Omental fat pad (tissue), 4 donors: ENCODE results near the gene PPP1R12B. TPM values are rescaled to one million over a fixed set of nuclear protein-coding genes. Genes with fewer than 3 reads are reported as not detected.
"Not testable (repeated sequence)": the region's sequence is repeated elsewhere in the genome, so short reads cannot be mapped to it uniquely, and the experiment has no call there.

Source experiments
- ATAC-seq: fragments of 150-250 bp; one replicate; pipeline ENCODE4 v1.9.1; 2016; ENCODE audit warnings: mild to moderate bottlenecking, moderate library complexity; ENCODE audit not compliant: low FRiP score
- DNase-seq: peaks from one replicate; pipeline ENCODE4 v3.0.0-alpha.2; 2019; ENCODE audit warnings: low spot score
- CTCF ChIP-seq, 3 donors: fragments of 450-650 bp; IDR thresholded peaks; one replicate each; pipeline ENCODE4 v1.5.1; 2016 to 2017; ENCODE audit warnings: antibody characterized with exemption in 3 of 3, mild to moderate bottlenecking in 3 of 3, moderate library complexity in 2 of 3
- total RNA-seq, 4 donors: library from RNA; depleted of rRNA; stranded (reverse); fragments of >200 nt; gene quantifications; one replicate each; pipeline ENCODE4 v1.1.0, GENCODE V29; 2016

The PPP1R12B gene
- total RNA-seq, 4 donors from 2014 or later, result 44.5 to 92.1 (median 53.7) TPM

DNA sequence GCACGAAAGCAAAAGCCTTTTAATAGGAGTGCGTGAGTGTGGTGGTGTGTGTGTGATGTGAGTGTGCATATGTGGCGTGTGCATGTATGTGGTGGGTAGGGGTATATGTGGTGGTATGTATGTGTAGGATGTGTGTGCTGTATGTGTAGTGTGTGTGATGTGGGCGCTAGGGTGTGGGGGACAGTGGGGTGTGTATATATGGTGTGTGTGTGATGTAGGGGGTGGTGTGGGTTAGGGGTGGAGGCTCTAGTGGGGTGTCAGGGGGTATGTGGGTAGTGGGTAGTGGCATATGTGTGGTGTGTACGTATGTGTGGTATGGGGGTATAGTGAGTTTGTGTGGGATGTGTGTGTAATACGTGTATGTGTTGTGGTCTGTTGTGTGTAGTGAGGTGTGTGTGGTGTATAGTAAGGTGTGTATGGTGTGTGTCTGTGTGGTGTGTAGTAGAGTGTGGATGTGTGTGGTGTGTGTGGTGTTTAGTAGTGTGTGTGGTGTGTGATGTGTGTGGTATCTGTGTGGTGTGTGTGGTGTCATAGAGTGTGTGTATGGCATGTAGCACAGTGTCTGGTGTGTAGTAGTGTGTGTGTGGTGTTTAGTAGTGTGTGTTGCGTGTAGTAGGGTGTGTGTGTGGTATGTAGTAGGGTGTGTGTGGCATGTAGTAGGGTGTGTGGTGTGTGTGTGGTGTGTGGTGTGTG, 275.7 kb downstream of the PPP1R12B start:
- DNase-seq (no peak), ATAC-seq (no peak)
- TF ChIP-seq CTCF (IDR thresholded peaks at IDR 0.05), result no peak

DNA sequence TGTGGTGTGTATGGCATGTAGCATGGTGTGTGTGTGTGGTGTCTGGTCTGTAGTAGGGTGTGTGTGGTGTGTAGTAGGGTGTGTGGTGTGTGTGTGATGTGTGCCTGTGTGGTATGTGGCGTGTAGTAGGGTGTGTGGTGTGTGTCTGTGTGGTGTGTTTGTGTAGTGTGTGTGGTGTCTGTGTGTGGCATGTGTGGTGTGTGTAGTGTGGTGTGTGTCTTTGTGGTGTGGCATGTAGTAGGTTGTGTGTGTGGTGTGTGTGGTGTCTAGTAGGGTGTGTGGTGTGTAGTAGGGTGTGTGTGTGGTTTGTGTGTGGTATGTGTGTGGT, 276.2 kb downstream of the PPP1R12B start:
- TF ChIP-seq CTCF (IDR thresholded peaks at IDR 0.05), result no peak
- ATAC-seq, result no peak
- no peak for DNase-seq

DNA sequence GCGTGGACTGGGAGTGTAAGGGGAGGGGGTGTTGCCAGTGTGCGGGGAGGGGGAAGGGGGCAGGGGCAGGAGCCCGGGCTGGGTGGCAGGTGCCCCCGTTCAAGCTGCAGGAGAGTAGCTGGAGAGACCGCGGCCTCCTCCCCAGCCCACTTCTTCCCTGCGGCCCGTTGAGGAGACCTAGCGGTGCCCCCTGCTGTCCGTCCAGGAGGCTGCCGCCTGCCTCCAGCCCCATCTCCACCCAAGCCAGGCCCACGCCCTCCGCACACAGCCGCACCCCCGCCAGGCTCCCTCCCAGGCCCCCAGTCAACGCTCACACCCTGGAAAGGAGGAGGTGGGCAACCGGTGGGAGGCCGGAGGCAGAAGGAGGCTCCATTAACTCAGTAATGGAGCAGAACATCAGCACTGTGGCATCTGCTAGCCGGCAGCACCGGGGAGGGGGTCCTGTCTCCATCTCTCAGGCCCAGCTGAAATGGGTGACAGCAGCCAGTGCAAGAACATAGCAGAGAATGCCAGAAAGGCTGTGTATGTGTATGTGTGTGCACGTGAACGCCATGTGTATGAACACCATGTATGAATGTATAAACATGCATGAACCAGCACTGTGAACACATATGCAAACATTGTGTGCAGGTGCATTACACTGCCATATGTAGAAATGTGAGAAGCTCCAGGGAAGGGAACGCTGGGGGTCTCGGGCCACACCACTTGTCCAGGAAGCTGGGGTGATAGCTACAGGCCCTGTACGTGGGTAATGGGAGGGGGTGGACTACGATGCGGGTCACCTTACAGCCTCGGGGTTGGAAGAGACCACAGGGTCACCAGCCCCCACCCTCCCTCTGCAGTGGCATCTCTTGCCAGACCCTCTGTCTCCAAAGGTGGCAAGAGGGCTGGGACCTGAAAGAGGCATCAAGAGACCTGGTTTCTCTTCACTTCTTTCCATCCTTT, 277.2 kb downstream of the PPP1R12B start:
- DNase-seq, result no peak
- ATAC-seq, result peak; percentile 65
- no peak for TF ChIP-seq CTCF (IDR thresholded peaks at IDR 0.05)

- not testable (repeated sequence) for ATAC-seq, DNase-seq
These were observed 278.5 kb downstream of the PPP1R12B start for GRCh38 chr1:202627036-202627435.

- TF ChIP-seq CTCF (IDR thresholded peaks at IDR 0.05), result no peak
- no peak for ATAC-seq
- DNase-seq, result no peak
These were observed 279.5 kb downstream of the PPP1R12B start for GRCh38 chr1:202627841-202628565.

GRCh38 chr1:202628646-202629215, 280.2 kb downstream of the PPP1R12B start:
- ATAC-seq (no peak), DNase-seq (no peak)
- no peak for TF ChIP-seq CTCF (IDR thresholded peaks at IDR 0.05)

DNA sequence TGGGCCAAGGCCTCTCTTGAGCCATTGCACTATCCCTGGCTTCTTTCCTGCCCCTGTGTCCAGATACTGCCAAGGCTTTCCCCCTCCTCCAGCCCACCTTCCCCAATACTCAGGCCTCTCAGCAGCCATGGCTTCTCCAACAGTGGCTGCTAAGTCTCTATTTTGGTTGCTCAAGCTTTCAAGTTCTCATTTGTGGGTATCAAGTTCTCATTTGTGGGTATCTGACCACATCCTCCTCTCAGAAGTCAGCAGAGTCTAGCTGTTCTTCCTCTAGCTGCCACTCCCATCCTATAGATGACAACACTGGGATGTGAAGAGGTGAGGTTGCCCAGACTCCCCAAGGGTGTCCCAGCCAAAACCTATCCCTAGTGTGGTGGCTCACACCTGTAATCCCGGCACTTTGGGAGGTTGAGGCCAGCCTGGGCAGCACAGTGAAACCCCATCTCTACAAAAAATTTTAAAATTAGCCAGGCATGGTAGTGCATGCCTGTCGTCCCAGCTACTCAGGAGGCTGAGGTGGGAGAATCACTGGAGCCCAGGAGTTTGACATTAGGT, 280.8 kb downstream of the PPP1R12B start:
- DNase-seq, ATAC-seq: not testable (repeated sequence)

GRCh38 chr1:202630096-202630495, 281.6 kb downstream of the PPP1R12B start:
- not testable (repeated sequence) for ATAC-seq, DNase-seq
